ENCODE measurements around the gene DNAJC8. TPM values are rescaled to one million over a fixed set of nuclear protein-coding genes. Genes with fewer than 3 reads are reported as not detected.

The DNAJC8 gene
- total and polyA plus RNA-seq, 2 experiments from 2014 or later: 72.3 to 137 TPM

DNA sequence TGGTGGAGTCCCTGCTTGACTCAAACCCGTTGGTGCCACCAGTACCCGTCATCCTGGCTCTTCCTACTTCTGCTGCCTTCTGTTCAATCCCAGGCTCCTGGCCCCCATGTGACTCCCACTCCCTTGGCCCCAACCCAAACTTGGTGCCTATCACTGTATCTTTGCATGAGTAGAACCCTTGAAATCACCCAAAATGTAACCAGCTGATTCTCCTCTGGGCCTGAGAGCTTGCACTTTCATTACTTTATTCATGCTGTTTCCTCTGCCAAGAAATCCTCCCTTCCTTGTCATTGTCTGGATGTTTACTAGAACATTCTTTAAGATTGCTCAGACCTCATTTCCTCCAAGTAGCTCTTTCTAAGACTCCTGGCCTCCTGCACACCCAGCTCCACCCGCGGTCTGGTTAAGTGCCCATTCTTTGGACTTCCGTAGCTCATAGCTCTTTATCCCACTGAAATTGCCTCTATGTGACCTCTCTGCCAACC lies 72.0 kb downstream of the DNAJC8 start:
- H3K27me3 ChIP-seq: no peaks in the 10 kb centered on the region
- peak in 1 of 2 donors; percentile 96 for DNase-seq (ENCODE audit: low read depth in 1 of 2, low spot score in 1 of 2)
- no peaks in the 10 kb centered on the region for H3K9me3 ChIP-seq (ENCODE audit: low read depth)
- no peaks in the 10 kb centered on the region for H3K4me1 ChIP-seq (ENCODE audit: low read depth)
- no peaks in the 10 kb centered on the region for H3K36me3 ChIP-seq
- no peak overlapping the region for H3K27ac ChIP-seq
- H3K4me3 ChIP-seq: no peak overlapping the region
- TF ChIP-seq, protein P1, sequence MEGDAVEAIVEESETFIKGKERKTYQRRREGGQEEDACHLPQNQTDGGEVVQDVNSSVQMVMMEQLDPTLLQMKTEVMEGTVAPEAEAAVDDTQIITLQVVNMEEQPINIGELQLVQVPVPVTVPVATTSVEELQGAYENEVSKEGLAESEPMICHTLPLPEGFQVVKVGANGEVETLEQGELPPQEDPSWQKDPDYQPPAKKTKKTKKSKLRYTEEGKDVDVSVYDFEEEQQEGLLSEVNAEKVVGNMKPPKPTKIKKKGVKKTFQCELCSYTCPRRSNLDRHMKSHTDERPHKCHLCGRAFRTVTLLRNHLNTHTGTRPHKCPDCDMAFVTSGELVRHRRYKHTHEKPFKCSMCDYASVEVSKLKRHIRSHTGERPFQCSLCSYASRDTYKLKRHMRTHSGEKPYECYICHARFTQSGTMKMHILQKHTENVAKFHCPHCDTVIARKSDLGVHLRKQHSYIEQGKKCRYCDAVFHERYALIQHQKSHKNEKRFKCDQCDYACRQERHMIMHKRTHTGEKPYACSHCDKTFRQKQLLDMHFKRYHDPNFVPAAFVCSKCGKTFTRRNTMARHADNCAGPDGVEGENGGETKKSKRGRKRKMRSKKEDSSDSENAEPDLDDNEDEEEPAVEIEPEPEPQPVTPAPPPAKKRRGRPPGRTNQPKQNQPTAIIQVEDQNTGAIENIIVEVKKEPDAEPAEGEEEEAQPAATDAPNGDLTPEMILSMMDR (IDR thresholded peaks at IDR 0.05; ENCODE audit: low read depth, low read length): no peak

DNA sequence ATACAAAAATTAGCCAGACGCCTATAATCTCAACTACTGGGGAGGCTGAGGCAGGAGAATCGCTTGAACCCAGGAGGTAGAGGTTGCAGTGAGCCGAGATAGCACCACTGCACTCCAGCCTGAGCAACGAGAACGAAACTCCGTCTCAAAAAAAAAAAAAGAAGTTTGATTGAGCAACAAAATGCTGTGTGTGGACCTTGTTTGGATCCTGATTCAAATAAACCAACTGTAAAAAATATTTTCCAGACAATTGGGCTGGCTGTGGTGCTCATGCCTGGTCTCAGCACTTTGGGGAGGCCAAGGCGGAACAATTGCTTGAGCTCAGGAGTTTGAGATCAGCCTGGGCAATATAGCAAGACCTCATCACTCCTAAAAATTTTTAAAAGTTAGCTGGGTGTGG lies 73.1 kb downstream of the DNAJC8 start:
- no peak overlapping the region for H3K27ac ChIP-seq
- no peak for DNase-seq (ENCODE audit: low read depth in 1 of 2, low spot score in 1 of 2)
- no peaks in the 10 kb centered on the region for H3K36me3 ChIP-seq
- no peaks in the 10 kb centered on the region for H3K4me1 ChIP-seq (ENCODE audit: low read depth)
- H3K27me3 ChIP-seq: no peaks in the 10 kb centered on the region
- H3K9me3 ChIP-seq (ENCODE audit: low read depth): no peaks in the 10 kb centered on the region
- TF ChIP-seq, protein P1 (IDR thresholded peaks at IDR 0.05; ENCODE audit: low read depth, low read length): no peak
- no peak overlapping the region for H3K4me3 ChIP-seq

DNA sequence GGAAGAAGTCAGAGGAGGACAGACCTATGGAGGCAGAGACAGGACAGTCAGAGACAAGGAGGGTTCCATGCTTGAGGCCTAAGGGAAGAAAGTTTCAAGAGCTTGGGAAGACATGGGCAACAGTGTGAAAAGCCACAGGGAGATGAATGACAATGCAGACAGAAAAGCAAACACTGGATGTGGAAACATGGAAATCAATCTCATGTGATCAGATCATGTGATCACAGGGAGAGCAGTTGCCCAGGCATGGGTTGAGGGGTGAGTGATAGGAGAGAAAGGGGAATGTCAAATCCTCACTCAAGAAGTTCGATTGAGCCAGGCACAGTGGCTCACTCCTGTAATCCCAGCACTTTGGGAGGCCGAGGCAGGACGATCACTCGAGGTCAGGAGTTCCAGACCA lies 73.6 kb downstream of the DNAJC8 start:
- Histone ChIP-seq H3K36me3 (no peaks in the 10 kb centered on the region), H3K9me3 (ENCODE audit: low read depth) (no peaks in the 10 kb centered on the region), H3K4me1 (ENCODE audit: low read depth) (no peaks in the 10 kb centered on the region), H3K27me3 (no peaks in the 10 kb centered on the region), H3K27ac (no peak overlapping the region), H3K4me3 (no peak overlapping the region)
- DNase-seq (ENCODE audit: low read depth in 1 of 2, low spot score in 1 of 2): no peak
- TF ChIP-seq, protein P1 (IDR thresholded peaks at IDR 0.05; ENCODE audit: low read depth, low read length): no peak

DNA sequence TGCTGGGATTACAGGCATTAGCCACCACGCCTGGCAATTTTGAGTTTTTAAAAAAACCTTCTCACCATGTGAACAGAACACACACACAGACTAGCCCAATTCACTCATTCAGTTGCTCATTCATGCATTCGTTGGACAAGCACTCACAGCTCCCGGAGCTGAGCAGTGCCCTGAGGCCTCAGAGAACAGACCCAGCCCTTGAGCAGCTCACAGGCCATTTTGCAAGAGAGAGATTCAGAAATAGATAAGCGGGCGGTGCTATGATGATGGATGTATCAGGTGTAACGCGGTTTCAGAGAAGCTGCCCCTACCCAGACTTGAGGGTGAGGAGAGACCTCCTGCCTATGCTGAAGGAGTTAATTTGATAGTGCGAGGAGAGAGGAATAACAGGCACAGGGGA lies 74.9 kb downstream of the DNAJC8 start:
- H3K27ac ChIP-seq: no peak overlapping the region
- no peak overlapping the region for H3K4me3 ChIP-seq
- H3K4me1 ChIP-seq (ENCODE audit: low read depth): no peaks in the 10 kb centered on the region
- no peaks in the 10 kb centered on the region for H3K36me3 ChIP-seq
- DNase-seq (ENCODE audit: low read depth in 1 of 2, low spot score in 1 of 2): no peak
- no peaks in the 10 kb centered on the region for H3K27me3 ChIP-seq
- no peaks in the 10 kb centered on the region for H3K9me3 ChIP-seq (ENCODE audit: low read depth)
- TF ChIP-seq, protein P1 (IDR thresholded peaks at IDR 0.05; ENCODE audit: low read depth, low read length): no peak

DNA sequence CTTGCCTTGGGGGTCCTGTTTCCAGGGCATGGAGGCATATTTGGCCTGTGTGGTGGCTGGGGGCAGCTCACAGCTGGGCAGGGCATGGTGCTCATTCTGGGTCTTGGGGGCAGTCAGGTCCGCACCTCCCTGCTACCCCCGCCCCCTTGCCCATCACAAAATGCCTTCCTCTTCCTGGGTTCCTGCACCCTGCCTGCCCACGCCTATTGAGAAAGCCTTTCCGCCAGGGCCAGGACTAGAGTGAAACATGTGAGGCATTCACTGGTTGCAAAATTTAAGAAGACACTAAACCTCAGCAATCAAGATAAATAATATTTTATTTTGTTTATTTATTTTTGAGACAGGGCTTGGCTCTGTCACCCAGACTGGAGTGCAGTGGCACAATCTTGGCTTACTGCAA lies 76.0 kb downstream of the DNAJC8 start:
- DNase-seq (ENCODE audit: low read depth in 1 of 2, low spot score in 1 of 2): peak in 1 of 2 donors; percentile 31
- TF ChIP-seq, protein P1 (IDR thresholded peaks at IDR 0.05; ENCODE audit: low read depth, low read length): no peak
- H3K9me3 ChIP-seq (ENCODE audit: low read depth): no peaks in the 10 kb centered on the region
- no peaks in the 10 kb centered on the region for H3K36me3 ChIP-seq
- H3K27me3 ChIP-seq: no peaks in the 10 kb centered on the region
- H3K4me3 ChIP-seq: no peak overlapping the region
- no peaks in the 10 kb centered on the region for H3K4me1 ChIP-seq (ENCODE audit: low read depth)
- H3K27ac ChIP-seq: no peak overlapping the region

DNA sequence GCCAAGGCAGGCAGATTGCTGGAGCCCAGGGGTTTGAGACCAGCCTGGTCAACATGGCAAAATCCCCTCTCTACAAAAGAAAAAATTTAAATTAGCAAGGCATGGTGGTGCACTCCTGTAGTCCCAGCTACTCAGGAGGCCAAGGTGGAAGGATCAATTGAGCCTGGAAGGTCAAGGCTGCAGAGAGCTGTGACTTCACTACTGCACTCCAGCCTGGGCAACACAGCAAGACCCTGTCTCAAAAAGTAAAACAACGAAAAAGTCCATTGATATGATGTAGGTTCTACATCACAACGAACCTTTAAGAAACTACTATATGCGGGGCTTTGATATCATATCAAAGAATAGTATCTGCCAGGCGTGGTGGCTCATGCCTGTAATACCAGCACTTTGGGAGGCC lies 77.2 kb downstream of the DNAJC8 start:
- Histone ChIP-seq H3K36me3 (no peaks in the 10 kb centered on the region), H3K27me3 (no peaks in the 10 kb centered on the region), H3K4me3 (no peak overlapping the region), H3K4me1 (ENCODE audit: low read depth) (no peaks in the 10 kb centered on the region), H3K27ac (no peak overlapping the region), H3K9me3 (ENCODE audit: low read depth) (no peaks in the 10 kb centered on the region)
- no peak for DNase-seq (ENCODE audit: low read depth in 1 of 2, low spot score in 1 of 2)
- TF ChIP-seq, protein P1 (IDR thresholded peaks at IDR 0.05; ENCODE audit: low read depth, low read length): no peak
